Activated CD8-positive, alpha-beta memory T cell treated with anti-CD3 and anti-CD28 coated beads, Interleukin-2, amount 50 U/mL, for 48 hours (primary cell): ENCODE results near the gene ACTL7B.
"Not testable (repeated sequence)": the region's sequence is repeated elsewhere in the genome, so short reads cannot be mapped to it uniquely, and the experiment has no call there.

ENCODE experiments used
- DNase-seq: peaks from one replicate; pipeline ENCODE4 v3.0.0-alpha.2; 2020

ACTL7B gene, protein sequence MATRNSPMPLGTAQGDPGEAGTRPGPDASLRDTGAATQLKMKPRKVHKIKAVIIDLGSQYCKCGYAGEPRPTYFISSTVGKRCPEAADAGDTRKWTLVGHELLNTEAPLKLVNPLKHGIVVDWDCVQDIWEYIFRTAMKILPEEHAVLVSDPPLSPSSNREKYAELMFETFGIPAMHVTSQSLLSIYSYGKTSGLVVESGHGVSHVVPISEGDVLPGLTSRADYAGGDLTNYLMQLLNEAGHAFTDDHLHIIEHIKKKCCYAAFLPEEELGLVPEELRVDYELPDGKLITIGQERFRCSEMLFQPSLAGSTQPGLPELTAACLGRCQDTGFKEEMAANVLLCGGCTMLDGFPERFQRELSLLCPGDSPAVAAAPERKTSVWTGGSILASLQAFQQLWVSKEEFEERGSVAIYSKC

GRCh38 chr9:108855888-108856287, at the start of gene ACTL7B:
Gene ACTL7B, minus strand, starts transcription at chr9:108855986. Its CDS starts 56 bp downstream, at chr9:108855930.
- no peak for DNase-seq

- no peak for DNase-seq
Measured at GRCh38 chr9:108905494-108905893, 49.7 kb upstream of the ACTL7B start.

- DNase-seq, result no peak
Measured at GRCh38 chr9:108904161-108904560, 48.4 kb upstream of the ACTL7B start.

- DNase-seq, result no peak
Measured at GRCh38 chr9:108903420-108904103, 47.8 kb upstream of the ACTL7B start.

GRCh38 chr9:108900176-108900575, 44.4 kb upstream of the ACTL7B start:
- no peak for DNase-seq

GRCh38 chr9:108899023-108899695, 43.4 kb upstream of the ACTL7B start:
- not testable (repeated sequence) for DNase-seq

GRCh38 chr9:108897324-108898096, 41.7 kb upstream of the ACTL7B start:
- no peak for DNase-seq

GRCh38 chr9:108894225-108894997, 38.6 kb upstream of the ACTL7B start:
- DNase-seq, result no peak

DNA sequence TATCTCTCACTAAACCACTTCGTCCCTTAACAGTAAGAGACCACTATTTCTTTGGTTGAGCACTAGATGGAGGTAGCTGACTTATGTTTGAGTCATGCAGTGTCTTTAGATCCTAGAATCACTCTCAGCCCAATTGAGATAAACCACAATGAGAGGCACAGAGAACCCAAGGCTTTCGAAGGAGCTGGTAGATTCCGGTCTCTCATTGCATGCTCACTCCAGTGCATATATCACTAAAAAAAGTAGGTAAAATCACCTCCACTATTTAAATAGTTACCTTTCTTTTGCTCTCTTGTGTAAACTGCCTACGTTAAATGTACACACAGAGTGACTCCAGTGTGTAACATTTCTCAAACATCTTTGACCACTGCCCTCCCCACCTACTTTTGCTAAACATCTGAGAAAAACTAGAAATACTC, 33.9 kb upstream of the ACTL7B start:
- no peak for DNase-seq

DNA sequence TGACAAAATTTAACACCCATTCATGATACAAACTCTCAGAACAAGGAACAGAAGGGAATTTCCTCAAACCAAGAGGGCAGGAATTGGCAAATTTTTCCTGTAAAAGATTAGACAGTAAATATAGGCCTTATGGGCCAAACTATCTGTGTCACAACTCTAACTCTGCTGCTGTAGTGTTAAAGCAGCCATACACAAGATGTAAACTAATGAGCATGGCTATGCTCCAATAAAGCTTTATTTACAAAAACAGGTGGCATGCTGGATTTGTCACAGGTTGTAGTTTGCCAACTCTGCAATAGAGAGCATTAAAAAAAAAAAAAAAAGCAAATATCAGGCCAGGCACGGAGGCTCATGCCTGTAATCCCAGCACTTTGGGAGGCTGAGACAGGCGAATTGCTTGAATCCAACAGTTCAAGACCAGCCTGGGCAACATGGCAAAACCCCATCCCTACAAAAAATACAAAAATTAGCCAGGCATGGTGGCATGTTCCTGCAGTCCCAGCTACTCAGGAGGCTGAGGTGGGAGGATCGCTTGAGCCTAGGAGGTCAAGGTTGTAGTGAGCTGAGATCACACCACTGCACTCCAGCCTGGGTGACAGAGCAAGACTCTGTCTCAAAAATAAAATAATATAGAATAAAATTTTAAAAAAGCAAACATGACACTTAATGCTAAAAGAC, 30.9 kb upstream of the ACTL7B start:
- not testable (repeated sequence) for DNase-seq

DNA sequence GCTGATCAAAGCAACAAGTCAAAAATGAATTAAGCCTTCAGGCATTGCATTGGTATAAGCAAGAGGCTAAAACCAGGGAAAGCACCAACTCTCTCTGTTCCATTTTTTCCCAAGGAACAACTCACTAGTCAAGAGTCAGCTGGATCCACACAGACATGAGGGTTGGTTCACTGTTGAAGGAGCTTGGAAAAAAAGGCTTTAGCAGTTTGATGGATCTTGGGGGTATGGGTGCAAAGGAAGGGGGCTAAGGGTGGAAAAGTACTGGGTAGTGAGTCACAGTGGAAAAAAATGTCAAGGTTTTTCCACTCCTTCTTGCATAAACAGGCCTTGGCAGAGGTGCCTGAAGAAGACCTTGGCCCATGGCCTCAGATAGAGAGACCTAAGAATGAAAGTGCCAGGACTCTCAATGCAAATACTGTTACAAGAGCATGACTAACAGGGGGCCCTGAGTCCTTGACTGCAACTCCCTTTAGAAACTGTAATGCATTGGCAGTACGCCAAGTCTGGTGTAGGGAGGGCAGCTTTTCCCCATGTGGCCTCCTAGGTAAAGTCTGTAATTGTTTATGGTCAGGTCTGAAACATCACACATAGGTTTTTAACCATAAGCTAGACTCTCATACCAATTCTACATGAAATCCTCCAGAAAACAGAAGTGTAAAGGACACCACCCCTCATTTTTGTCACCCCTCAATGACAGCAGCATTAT, 30.0 kb upstream of the ACTL7B start:
- peak; percentile 68 for DNase-seq

GRCh38 chr9:108884701-108885100, 28.9 kb upstream of the ACTL7B start:
- DNase-seq, result no peak

DNA sequence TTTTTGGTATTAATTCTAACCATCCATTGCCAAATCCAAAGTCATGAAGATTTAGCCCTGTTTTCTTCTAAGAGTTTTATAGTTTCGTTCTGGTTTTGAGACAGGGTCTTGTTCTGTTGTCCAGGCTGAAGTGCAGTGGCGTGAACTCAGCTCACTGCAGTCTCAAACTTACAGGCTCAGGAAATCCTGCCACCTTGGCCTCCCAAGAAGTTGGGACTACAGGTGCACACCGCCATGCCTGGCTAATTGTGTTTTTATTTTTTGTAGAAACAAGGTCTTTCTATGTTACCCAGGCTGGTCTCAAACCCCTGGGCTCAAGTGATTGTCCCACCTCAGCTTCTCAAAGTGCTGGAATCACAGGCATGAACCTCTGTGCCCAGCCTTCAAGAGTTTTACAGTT, 27.3 kb upstream of the ACTL7B start:
- no peak for DNase-seq

DNA sequence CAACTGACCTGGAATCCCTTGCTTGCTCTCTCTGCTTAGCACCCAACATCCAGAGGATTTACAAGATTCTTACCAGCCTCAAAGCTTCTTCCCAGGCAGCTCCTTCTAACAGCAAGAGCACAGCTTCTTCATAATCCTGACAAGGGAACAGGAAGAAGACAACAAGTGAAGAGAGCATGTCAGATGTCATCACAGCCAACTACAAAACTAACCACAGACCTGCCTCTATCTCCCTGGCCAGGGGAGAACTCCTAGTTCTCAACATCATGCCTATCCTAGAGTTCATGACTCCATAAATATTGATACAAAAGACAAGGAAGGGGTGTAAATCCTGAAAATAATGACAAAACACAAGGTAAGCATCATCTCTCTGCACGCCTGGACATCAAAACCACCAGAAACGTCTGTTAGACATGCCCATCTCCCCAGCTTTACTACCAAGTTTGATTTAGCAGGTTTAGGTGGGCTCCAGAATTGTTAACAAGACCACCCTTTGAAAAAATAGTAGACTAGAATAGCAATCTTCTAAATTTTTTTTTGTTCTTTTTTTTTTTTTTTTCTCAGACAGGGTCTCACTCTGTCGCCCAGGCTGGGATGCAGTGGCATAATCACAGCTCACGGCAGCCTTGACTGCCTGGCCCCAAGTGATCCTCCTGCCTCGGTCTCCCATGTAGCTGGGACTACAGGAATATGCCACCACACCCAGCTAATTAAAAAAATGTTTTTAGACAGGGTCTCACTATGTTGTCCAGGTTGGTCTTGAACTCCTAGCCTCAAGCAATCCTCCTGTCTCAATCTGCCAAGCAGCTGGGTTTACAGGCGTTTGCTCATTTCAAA, 26.5 kb upstream of the ACTL7B start:
- no peak for DNase-seq

- DNase-seq, result no peak
Measured at GRCh38 chr9:108880738-108881316, 25.0 kb upstream of the ACTL7B start.

- DNase-seq, result no peak
Measured at GRCh38 chr9:108877524-108877923, 21.7 kb upstream of the ACTL7B start.

- DNase-seq, result no peak
Measured at GRCh38 chr9:108876425-108876824, 20.6 kb upstream of the ACTL7B start.

DNA sequence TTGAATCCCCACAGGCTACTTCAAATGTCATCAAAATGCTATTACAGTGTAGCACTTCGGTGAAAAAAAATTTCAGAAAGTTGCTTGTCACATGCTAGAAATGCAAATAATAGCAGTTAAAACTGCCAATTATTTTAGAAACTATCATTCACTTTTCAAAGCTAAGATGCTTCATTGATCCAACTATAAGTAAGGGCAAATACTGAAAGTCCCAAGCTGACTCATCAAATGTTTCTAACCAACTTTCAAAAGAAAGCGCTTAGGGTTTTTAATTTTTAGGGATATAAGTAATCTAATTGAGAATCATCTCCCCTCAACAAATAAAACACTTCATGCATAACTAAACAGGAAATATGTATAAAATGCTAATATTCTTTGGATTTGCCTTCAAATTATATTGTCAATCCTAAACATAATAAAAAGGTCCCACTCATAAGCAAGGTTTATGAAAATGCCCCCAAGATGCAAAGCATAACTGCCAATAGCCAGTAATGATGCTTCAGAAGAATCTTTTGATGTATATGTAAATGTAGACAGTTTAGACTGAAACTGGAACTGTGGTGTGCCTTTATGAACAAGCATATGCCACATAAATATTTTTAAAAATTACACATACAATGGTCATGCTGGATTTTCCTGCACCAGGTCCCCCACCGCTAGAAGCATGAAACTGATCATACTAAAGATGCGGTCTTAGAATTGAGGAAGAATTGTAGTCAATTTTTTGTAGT, 18.4 kb upstream of the ACTL7B start:
- no peak for DNase-seq
